MM.1S (cell line): ENCODE results near the gene TRMT1.

Experiments
- DNase-seq: peaks from one replicate; pipeline ENCODE4 v3.0.0-alpha.2; 2015
- H2AFZ ChIP-seq: fragments of 300-600 bp; sonication (generic); 2 replicates; pipeline ENCODE4 v1.6.0; 2016; ENCODE audit warnings: antibody characterized with exemption, low read length
- H3F3A ChIP-seq: fragments of 300-600 bp; sonication (generic); 2 replicates; pipeline ENCODE4 v1.6.1; 2016; ENCODE audit warnings: mild to moderate bottlenecking, antibody characterized with exemption, low read length, moderate library complexity, mixed read lengths; ENCODE audit not compliant: insufficient read depth
- H3K27ac ChIP-seq: fragments of 300-600 bp; sonication (generic); 2 replicates; pipeline ENCODE4 v1.5.1; 2016; ENCODE audit warnings: mild to moderate bottlenecking, low read length
- H3K27me3 ChIP-seq: fragments of 300-600 bp; sonication (generic); replicated peaks from 2 replicates; pipeline ENCODE4 v1.6.0; 2016; ENCODE audit warnings: low read length; ENCODE audit not compliant: insufficient read depth
- H3K36me3 ChIP-seq: fragments of 300-600 bp; sonication (generic); replicated peaks from 2 replicates; pipeline ENCODE4 v1.6.1; 2016; ENCODE audit warnings: mild to moderate bottlenecking, low read length, mixed read lengths; ENCODE audit not compliant: insufficient read depth
- H3K4me1 ChIP-seq: fragments of 300-600 bp; sonication (generic); 2 replicates; pipeline ENCODE4 v1.6.1; 2016; ENCODE audit warnings: low read length, mixed read lengths
- H3K4me2 ChIP-seq: fragments of 300-600 bp; sonication (generic); 2 replicates; pipeline ENCODE4 v1.6.0; 2016; ENCODE audit warnings: low read depth, low read length
- H3K4me3 ChIP-seq: fragments of 300-600 bp; sonication (generic); 2 replicates; pipeline ENCODE4 v1.5.1; 2016; ENCODE audit warnings: low read length, mixed read lengths
- H3K79me2 ChIP-seq: fragments of 300-600 bp; sonication (generic); 2 replicates; pipeline ENCODE4 v1.6.1; 2016; ENCODE audit warnings: mixed run types, low read length, mixed read lengths
- H3K9ac ChIP-seq: fragments of 300-600 bp; sonication (generic); 2 replicates; pipeline ENCODE4 v1.6.1; 2016; ENCODE audit warnings: low read length, mixed read lengths
- H3K9me2 ChIP-seq: fragments of 300-600 bp; sonication (generic); replicated peaks from 2 replicates; pipeline ENCODE4 v1.6.1; 2016; ENCODE audit warnings: mild to moderate bottlenecking, low read length, mixed read lengths; ENCODE audit not compliant: insufficient read depth
- H3K9me3 ChIP-seq: fragments of 300-600 bp; sonication (generic); replicated peaks from 2 replicates; pipeline ENCODE4 v1.6.1; 2016; ENCODE audit warnings: mild to moderate bottlenecking, low read length, mixed read lengths; ENCODE audit not compliant: insufficient read depth
- H4K20me1 ChIP-seq: fragments of 300-600 bp; sonication (generic); 2 replicates; pipeline ENCODE4 v1.6.1; 2016; ENCODE audit warnings: mild to moderate bottlenecking, low read length, moderate library complexity, mixed read lengths; ENCODE audit not compliant: insufficient read depth
- EZH2 ChIP-seq: fragments of 300-600 bp; sonication (generic); optimal IDR thresholded peaks from 2 replicates; pipeline ENCODE3; 2017; ENCODE audit warnings: low read depth, mild to moderate bottlenecking, antibody characterized with exemption, low read length, mixed read lengths
- EZH2phosphoT487 ChIP-seq: fragments of 300-600 bp; sonication (generic); IDR thresholded peaks from 2 replicates; pipeline ENCODE4 v1.6.1; 2018; ENCODE audit warnings: antibody characterized with exemption, low read length
- TF ChIP-seq, protein P1 (sequence below): fragments of 300-600 bp; sonication (generic); IDR thresholded peaks from 2 replicates; pipeline ENCODE4 v1.5.1; 2016; ENCODE audit warnings: antibody characterized with exemption, low read length, mixed read lengths

TRMT1 gene

DNA sequence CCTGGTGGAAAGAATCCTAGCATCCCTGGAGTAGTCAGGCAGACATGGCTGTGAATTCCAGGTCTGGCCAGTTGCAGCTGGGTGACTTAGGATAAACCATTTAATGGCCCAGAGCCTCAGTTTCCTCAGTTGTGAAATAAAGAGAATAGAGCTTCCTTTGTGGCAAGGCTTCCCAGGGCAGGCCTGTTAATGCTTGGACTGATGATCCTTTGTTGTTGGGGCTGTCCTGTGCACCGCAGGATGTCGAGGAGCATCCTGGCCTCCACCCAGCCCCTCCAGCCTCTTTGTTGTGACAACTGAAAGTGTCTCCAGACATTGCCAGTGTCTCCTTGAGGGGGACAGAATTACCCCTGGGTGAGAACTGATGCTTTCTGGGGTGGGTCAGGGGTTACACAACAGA lies 30.2 kb downstream of the TRMT1 start:
- Histone ChIP-seq H3K9ac (no peak overlapping the region), H2AFZ (no peak overlapping the region), H3K9me3 (no peaks in the 10 kb centered on the region)

GRCh38 chr19:13085666-13086065 lies 30.9 kb downstream of the TRMT1 start:
- no peaks in the 10 kb centered on the region for H3K9me2 ChIP-seq
- no peak overlapping the region for H3K27ac ChIP-seq
- no peaks in the 10 kb centered on the region for H3K9me3 ChIP-seq
- H3K79me2 ChIP-seq, result no peaks in the 10 kb centered on the region
- DNase-seq, result no peak
- no peaks in the 10 kb centered on the region for H4K20me1 ChIP-seq
- H2AFZ ChIP-seq, result no peak overlapping the region
- no peaks in the 10 kb centered on the region for H3K36me3 ChIP-seq
- no peak overlapping the region for H3K4me2 ChIP-seq
- H3K9ac ChIP-seq, result no peak overlapping the region
- H3K4me3 ChIP-seq, result no peak overlapping the region
- H3K27me3 ChIP-seq, result no peaks in the 10 kb centered on the region
- TF ChIP-seq EZH2 (no peak), EZH2phosphoT487 (no peak)
- TF ChIP-seq, protein P1, sequence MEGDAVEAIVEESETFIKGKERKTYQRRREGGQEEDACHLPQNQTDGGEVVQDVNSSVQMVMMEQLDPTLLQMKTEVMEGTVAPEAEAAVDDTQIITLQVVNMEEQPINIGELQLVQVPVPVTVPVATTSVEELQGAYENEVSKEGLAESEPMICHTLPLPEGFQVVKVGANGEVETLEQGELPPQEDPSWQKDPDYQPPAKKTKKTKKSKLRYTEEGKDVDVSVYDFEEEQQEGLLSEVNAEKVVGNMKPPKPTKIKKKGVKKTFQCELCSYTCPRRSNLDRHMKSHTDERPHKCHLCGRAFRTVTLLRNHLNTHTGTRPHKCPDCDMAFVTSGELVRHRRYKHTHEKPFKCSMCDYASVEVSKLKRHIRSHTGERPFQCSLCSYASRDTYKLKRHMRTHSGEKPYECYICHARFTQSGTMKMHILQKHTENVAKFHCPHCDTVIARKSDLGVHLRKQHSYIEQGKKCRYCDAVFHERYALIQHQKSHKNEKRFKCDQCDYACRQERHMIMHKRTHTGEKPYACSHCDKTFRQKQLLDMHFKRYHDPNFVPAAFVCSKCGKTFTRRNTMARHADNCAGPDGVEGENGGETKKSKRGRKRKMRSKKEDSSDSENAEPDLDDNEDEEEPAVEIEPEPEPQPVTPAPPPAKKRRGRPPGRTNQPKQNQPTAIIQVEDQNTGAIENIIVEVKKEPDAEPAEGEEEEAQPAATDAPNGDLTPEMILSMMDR, result no peak
- no peaks in the 10 kb centered on the region for H3F3A ChIP-seq
- H3K4me1 ChIP-seq, result peaks cover 7% of the 10 kb centered on the region

More for the DNA sequence above, 30.2 kb downstream of the TRMT1 start:
- TF ChIP-seq EZH2, result no peak
- TF ChIP-seq, protein P1, result no peak
- no peak for TF ChIP-seq EZH2phosphoT487
- Histone ChIP-seq H3K4me3 (no peak overlapping the region), H3K4me1 (peaks cover 7% of the 10 kb centered on the region), H3K9me2 (no peaks in the 10 kb centered on the region), H3K36me3 (no peaks in the 10 kb centered on the region), H3K4me2 (no peak overlapping the region), H3F3A (no peaks in the 10 kb centered on the region), H3K27ac (no peak overlapping the region), H3K79me2 (no peaks in the 10 kb centered on the region), H3K27me3 (no peaks in the 10 kb centered on the region; the same call in 1 of the 2 replicates), H4K20me1 (no peaks in the 10 kb centered on the region)
- no peak for DNase-seq

GRCh38 chr19:13083627-13084026 lies 32.9 kb downstream of the TRMT1 start:
- Histone ChIP-seq H3K9ac (no peak overlapping the region), H4K20me1 (no peaks in the 10 kb centered on the region), H3K79me2 (no peaks in the 10 kb centered on the region), H3K27me3 (no peaks in the 10 kb centered on the region), H3K4me1 (peaks cover 7% of the 10 kb centered on the region), H3K27ac (no peak overlapping the region), H2AFZ (no peak overlapping the region), H3K4me3 (no peak overlapping the region), H3K9me2 (no peaks in the 10 kb centered on the region), H3K36me3 (no peaks in the 10 kb centered on the region), H3F3A (no peaks in the 10 kb centered on the region), H3K9me3 (no peaks in the 10 kb centered on the region), H3K4me2 (no peak overlapping the region)
- DNase-seq, result no peak
- TF ChIP-seq, protein P1, result no peak
- no peak for TF ChIP-seq EZH2
- TF ChIP-seq EZH2phosphoT487, result no peak
